ENCODE measurements around the gene RNF150. TPM values are rescaled to one million over a fixed set of nuclear protein-coding genes. Genes with fewer than 3 reads are reported as not detected.

The RNF150 gene
- total RNA-seq, 1 experiment from 2014 or later: 4.4 TPM

- Mint-ChIP-seq H3K4me1 (peaks cover 8 to 9% of the 10 kb centered on the region in 2 experiments), H3K9me3 (peaks cover 5 to 9% of the 10 kb centered on the region in 2 experiments; a peak in 2 of 5 replicates), H3K27me3 (ENCODE audit: low read depth) (no peaks in the 10 kb centered on the region; the same call in 1 of the 2 replicates), H3K36me3 (ENCODE audit: insufficient read depth in 1 of 3, low read depth in 3 of 3) (peaks cover 0 to 3% (median 0%) of the 10 kb centered on the region in 3 experiments; a peak in 1 of 7 replicates), H3K27ac (no peak overlapping the region), H3K4me3 (no peak overlapping the region)
- Histone ChIP-seq H2BK120ac (ENCODE audit: low read depth, low read length, poor library complexity, severe bottlenecking) (no peak overlapping the region), H3K56ac (ENCODE audit: insufficient read length, low read depth, low read length) (no peak overlapping the region), H3K27ac (ENCODE audit: insufficient read length, low read depth, low read length) (no peak overlapping the region), H3K14ac (ENCODE audit: insufficient read depth, low read length) (no peak overlapping the region), H3K9me3 (ENCODE audit: control insufficient read depth, low read depth, low read length) (no peaks in the 10 kb centered on the region), H2AFZ (ENCODE audit: low read length) (no peak overlapping the region), H3K9ac (ENCODE audit: extremely low read depth, insufficient read length, low read length) (no peak overlapping the region), H3K18ac (ENCODE audit: insufficient read length, low read depth, low read length) (no peak overlapping the region), H2AK5ac (ENCODE audit: insufficient read length, low read length) (no peak overlapping the region), H3K79me2 (ENCODE audit: insufficient read depth, low read length) (no peaks in the 10 kb centered on the region), H2BK15ac (ENCODE audit: low read depth, low read length) (no peak overlapping the region), H2BK20ac (ENCODE audit: low read depth, low read length, poor library complexity, severe bottlenecking) (no peak overlapping the region), H2BK5ac (ENCODE audit: insufficient read length, low read length) (no peak overlapping the region), H3K4me2 (ENCODE audit: insufficient read depth, insufficient read length, low read length) (no peak overlapping the region), H3K4me1 (ENCODE audit: insufficient read depth, low read length) (no peaks in the 10 kb centered on the region), H4K5ac (ENCODE audit: insufficient read length, low read depth, low read length) (no peak overlapping the region), H3T11ph (ENCODE audit: low read length) (no peak overlapping the region), H3K23me2 (ENCODE audit: insufficient read length, low read depth, low read length, poor library complexity, severe bottlenecking) (no peaks in the 10 kb centered on the region), H3K23ac (ENCODE audit: insufficient read length, low read depth, low read length) (no peak overlapping the region), H2BK12ac (ENCODE audit: insufficient read length, low read depth, low read length) (no peak overlapping the region), H4K8ac (replicated peaks; ENCODE audit: insufficient read length, low read depth, low read length) (no peak overlapping the region), H3K79me1 (ENCODE audit: insufficient read depth, low read depth, low read length, poor library complexity, severe bottlenecking) (no peaks in the 10 kb centered on the region), H4K91ac (ENCODE audit: insufficient read length, low read depth, low read length) (no peak overlapping the region), H3K4ac (ENCODE audit: low read depth, low read length) (no peak overlapping the region), H4K20me1 (ENCODE audit: control insufficient read depth, insufficient read depth, insufficient read length) (no peaks in the 10 kb centered on the region), H3K27me3 (ENCODE audit: insufficient read depth, low read length) (no peaks in the 10 kb centered on the region)
- TF ChIP-seq CTCF (conservative IDR thresholded peaks at IDR 0.05): no peak
- DNase-seq: no peak
- no CpG with 5 or more reads among the region's 3 CpGs for WGBS (ENCODE audit: extremely low coverage, insufficient read length, low lambda C conversion rate)
Measured at GRCh38 chr4:140876615-140877364, 256.5 kb downstream of the RNF150 start.
